Endothelial cell of umbilical vein (primary cell): Measurements from ENCODE around the gene TP73. TPM values are rescaled to one million over a fixed set of nuclear protein-coding genes. Genes with fewer than 3 reads are reported as not detected.

Experiments used
- BruUV-seq: library from RNA; stranded (reverse); fragments of 400-500 nt; replicated peaks from 2 replicates; lab custom pipeline; 2021; lab: Mats Ljungman, UMichigan
- CTCF ChIA-PET: fragments of 300-600, 350-600 bp; sonication (Branson Sonifier 250); formaldehyde crosslinking; loops from one replicate; lab custom pipeline; 2021; ENCODE audit warnings: antibody characterized with exemption, inconsistent platforms; lab: Charles Lee
- POLR2A ChIA-PET: fragments of 300-600, 350-600 bp; sonication (Branson Sonifier 250); formaldehyde crosslinking; loops from one replicate; lab custom pipeline; 2021; ENCODE audit warnings: antibody characterized with exemption, inconsistent platforms; lab: Charles Lee
- DNase-seq: peaks from one replicate; pipeline ENCODE4 v3.0.0-alpha.2; 2011; ENCODE audit warnings: low read depth, low spot score
- FAIRE-seq: peaks from 2 replicates; lab custom pipeline; 2011; peaks lifted over from hg19 to GRCh38; lab: Jason Lieb, UNC
- H2AFZ ChIP-seq: 2 replicates; pipeline ENCODE4 v1.6.0; 2012; ENCODE audit warnings: low read depth, low read length, control low read depth, inconsistent platforms
- H3K27ac ChIP-seq: 2 replicates; pipeline ENCODE4 v1.5.1; 2011; ENCODE audit warnings: low read depth, mild to moderate bottlenecking, control low read depth, low read length, moderate library complexity; ENCODE audit not compliant: insufficient read depth
- H3K27me3 ChIP-seq, 2 experiments: 2 replicates each; pipeline versions ENCODE4 v1.6.0 to v1.6.1; 2011; ENCODE audit warnings: low read length in 2 of 2, mixed read lengths in 1 of 2; ENCODE audit not compliant: control insufficient read depth in 2 of 2, insufficient read depth in 2 of 2
- H3K36me3 ChIP-seq, 2 experiments: 2 replicates in 1 of 2; 3 replicates in 1 of 2; pipeline ENCODE4 v1.5.1; 2011; ENCODE audit warnings: low read length in 2 of 2, mild to moderate bottlenecking in 1 of 2, moderate library complexity in 1 of 2; ENCODE audit not compliant: control insufficient read depth in 2 of 2, insufficient read depth in 2 of 2; ENCODE audit errors: extremely low read depth in 1 of 2
- H3K4me1 ChIP-seq: 3 replicates; pipeline ENCODE4 v1.5.1; 2011; ENCODE audit warnings: mild to moderate bottlenecking, low read length; ENCODE audit not compliant: control insufficient read depth, insufficient read depth; ENCODE audit errors: extremely low read depth
- H3K4me2 ChIP-seq: 2 replicates; pipeline ENCODE4 v1.6.1; 2011; ENCODE audit warnings: low read length, control low read depth, mixed read lengths; ENCODE audit not compliant: insufficient read depth
- H3K4me3 ChIP-seq, 3 experiments: fragments of 200-600 bp in 1 of 3; sonication (generic), shearing (Covaris generic) in 1 of 3; replicated peaks in 1 of 3; 2 replicates each; pipeline ENCODE4 v1.5.1; 2011 to 2016; ENCODE audit warnings: control low read depth in 3 of 3, low read length in 3 of 3, mild to moderate bottlenecking in 2 of 3, inconsistent platforms in 1 of 3, low read depth in 1 of 3, moderate library complexity in 1 of 3; ENCODE audit not compliant: insufficient read depth in 1 of 3
- H3K79me2 ChIP-seq: 2 replicates; pipeline ENCODE4 v1.6.0; 2012; ENCODE audit warnings: low read length, inconsistent platforms; ENCODE audit not compliant: control insufficient read depth, insufficient read depth
- H3K9ac ChIP-seq: replicated peaks from 2 replicates; pipeline ENCODE3; 2011; ENCODE audit warnings: low read length, control low read depth; ENCODE audit not compliant: insufficient read depth; ENCODE audit errors: extremely low read depth
- H3K9me1 ChIP-seq: replicated peaks from 3 replicates; pipeline ENCODE4 v1.6.0; 2011; ENCODE audit warnings: mild to moderate bottlenecking, low read length; ENCODE audit not compliant: control insufficient read depth, insufficient read depth; ENCODE audit errors: extremely low read depth
- H3K9me3 ChIP-seq: replicated peaks from 2 replicates; pipeline ENCODE4 v1.5.1; 2012; ENCODE audit warnings: low read length, inconsistent platforms; ENCODE audit not compliant: control insufficient read depth, insufficient read depth
- H4K20me1 ChIP-seq: replicated peaks from 2 replicates; pipeline ENCODE3; 2011; ENCODE audit warnings: mild to moderate bottlenecking, low read length; ENCODE audit not compliant: control insufficient read depth, insufficient read depth; ENCODE audit errors: extremely low read depth
- CTCF ChIP-seq, 2 donors: IDR thresholded peaks; 1 replicate in 1 of 2; 2 replicates in 1 of 2; pipeline ENCODE4 v1.5.1; 2011; ENCODE audit warnings: low read length in 2 of 2, mild to moderate bottlenecking in 2 of 2, moderate library complexity in 2 of 2, control low read depth in 1 of 2, inconsistent platforms in 1 of 2, low read depth in 1 of 2; ENCODE audit not compliant: insufficient read depth in 1 of 2; ENCODE audit errors: extremely low read depth in 1 of 2
- EZH2 ChIP-seq: IDR thresholded peaks from 2 replicates; pipeline ENCODE4 v1.6.1; 2012; ENCODE audit warnings: borderline replicate concordance, low read depth, mild to moderate bottlenecking, moderate library complexity, low read length, inconsistent platforms; ENCODE audit not compliant: severe bottlenecking
- FOS ChIP-seq: IDR thresholded peaks from 2 replicates; pipeline ENCODE4 v1.6.1; 2011; ENCODE audit warnings: mild to moderate bottlenecking, low read length, moderate library complexity, borderline replicate concordance; ENCODE audit not compliant: insufficient read depth
- GATA2 ChIP-seq: IDR thresholded peaks from 2 replicates; pipeline ENCODE4 v1.7.0; 2011; ENCODE audit warnings: low read depth, mild to moderate bottlenecking, moderate library complexity, mixed read lengths, low read length; ENCODE audit not compliant: insufficient read length, insufficient read depth
- JUN ChIP-seq: IDR thresholded peaks from 2 replicates; pipeline ENCODE4 v1.6.1; 2011; ENCODE audit warnings: borderline replicate concordance, low read depth; ENCODE audit not compliant: insufficient read length, insufficient read depth
- MAX ChIP-seq: IDR thresholded peaks from 2 replicates; pipeline ENCODE4 v1.6.1; 2011; ENCODE audit not compliant: insufficient read depth, insufficient read length
- MYC ChIP-seq: IDR thresholded peaks from one replicate; pipeline ENCODE4 v1.6.1; 2011; ENCODE audit warnings: mild to moderate bottlenecking, low read depth, low read length
- POLR2A ChIP-seq: IDR thresholded peaks from 2 replicates; pipeline ENCODE4 v1.6.1; 2012; ENCODE audit warnings: low read depth, mild to moderate bottlenecking, control low read depth, low read length
- POLR2AphosphoS5 ChIP-seq: IDR thresholded peaks from 2 replicates; pipeline ENCODE4 v1.6.1; 2012; ENCODE audit warnings: low read depth, mild to moderate bottlenecking, control low read depth, low read length, moderate library complexity; ENCODE audit not compliant: insufficient read depth
- dilution Hi-C: fragments of 300-500 bp; cut with MboI; formaldehyde crosslinking; loops from one replicate; pipeline ENCODE4 v1.15.0; 2019; ENCODE audit warnings: low sequenced_read_pairs; ENCODE audit not compliant: extremely low pct_ligation_motif_present
- intact Hi-C: fragments of 100-400 bp; cut with micrococcal nuclease; formaldehyde crosslinking; loops from one replicate; pipeline ENCODE4 v1.10.0; 2022
- polyA plus RNA-seq, 4 experiments: library from polyadenylated mRNA; depleted of rRNA in 3 of 4; stranded (reverse) in 3 of 4; unstranded in 1 of 4; fragments of >200 nt; gene quantifications; 2 replicates each; pipeline versions ENCODE4 v1.2.1 to v1.2.3, GENCODE V29; 2011 to 2012; ENCODE audit warnings: missing spikeins in 1 of 4
- total RNA-seq: library from RNA; stranded (reverse); gene quantifications from 2 replicates; pipeline ENCODE4 v1.2.3, GENCODE V29; 2021

TP73 gene
- total and polyA plus RNA-seq, 2 donors (not counting 3 experiments of a cell fraction or from before 2014, with no cell fraction given): 0.03 to 0.15 TPM

- FAIRE-seq (no peak), DNase-seq (no peak)
- Histone ChIP-seq H3K4me1 (no peaks in the 10 kb centered on the region), H3K9ac (no peak overlapping the region), H3K27ac (no peak overlapping the region), H3K79me2 (no peaks in the 10 kb centered on the region), H3K4me2 (no peak overlapping the region), H3K36me3 (no peaks in the 10 kb centered on the region), H3K9me3 (no peaks in the 10 kb centered on the region), H3K27me3 (no peaks in the 10 kb centered on the region), H2AFZ (no peak overlapping the region), H3K9me1 (no peaks in the 10 kb centered on the region), H4K20me1 (no peaks in the 10 kb centered on the region), H3K4me3 (no peak overlapping the region)
- BruUV-seq: no TSS peak
- TF ChIP-seq MAX (no peak), CTCF (IDR thresholded peaks at IDR 0.05; ENCODE audit: extremely low read depth in 1 of 2, insufficient read depth in 1 of 2, low read depth in 1 of 2, low read length in 2 of 2) (no peak), EZH2 (no peak), JUN (no peak), POLR2A (no peak), POLR2AphosphoS5 (no peak), FOS (no peak), MYC (no peak), GATA2 (no peak)
- intact Hi-C loops (no loop called here), dilution Hi-C loops (no loop called here)
- POLR2A ChIA-PET: no interaction called here
- CTCF ChIA-PET: interaction anchor here (1.1 to 1.8 kb wide), 3 partner anchors 10 to 262 kb away, joined by 3 to 14 read pairs (median 4); no protein-coding TSS in a partner anchor
Observed at GRCh38 chr1:3714814-3715213, 62.5 kb downstream of the TP73 start.
